ENCODE measurements around the gene ZFP14.

Gene ZFP14

DNA sequence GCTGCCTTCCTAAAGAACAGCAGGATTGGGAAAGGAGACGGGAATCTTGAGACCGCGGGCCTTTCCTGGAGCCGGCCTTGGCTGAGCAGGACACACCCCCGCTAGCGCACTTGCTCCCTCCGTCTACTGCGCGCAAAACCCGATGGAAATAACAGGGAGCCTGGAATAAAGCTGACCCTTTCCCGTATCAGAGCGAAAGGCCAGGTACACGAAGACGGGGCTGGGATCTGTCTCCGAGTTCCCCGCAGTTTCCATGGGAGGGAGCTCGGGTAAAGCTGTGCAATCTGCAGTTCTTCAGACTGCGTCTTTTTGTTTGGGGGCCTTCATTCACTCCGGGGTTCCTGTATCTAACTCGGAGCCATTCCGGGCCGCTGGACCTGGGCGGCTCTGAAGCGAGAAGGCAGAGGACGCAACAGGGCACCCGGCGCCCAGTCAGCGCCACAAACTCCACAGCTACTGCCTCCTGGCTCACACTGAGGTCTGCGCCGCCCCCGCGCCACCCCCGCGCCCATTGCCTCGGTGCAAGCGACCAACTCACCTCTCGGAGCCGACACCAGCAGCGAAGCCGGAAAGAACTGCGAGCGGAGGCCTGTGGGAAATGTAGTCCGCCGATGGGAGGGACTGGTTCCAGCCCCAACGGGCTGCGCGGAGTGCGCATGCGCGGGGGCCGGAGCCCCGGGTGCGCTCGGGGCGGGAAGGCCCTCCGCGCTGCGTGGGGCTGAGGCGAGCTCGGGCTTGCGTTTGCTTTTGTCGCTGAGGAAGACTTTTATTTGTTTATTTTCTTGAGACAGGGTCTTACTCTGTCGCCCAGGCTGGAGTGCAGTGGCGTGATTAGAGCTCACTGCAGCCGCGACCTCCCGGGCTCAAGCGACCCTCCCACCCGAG lies at the start of gene ZFP14:
Gene ZFP14, minus strand, starts transcription at position 577 of the 885 bp plus-strand sequence. CDS start 11,309 bp downstream, outside the sequence.
- peak; percentile 91 for DNase-seq

DNA sequence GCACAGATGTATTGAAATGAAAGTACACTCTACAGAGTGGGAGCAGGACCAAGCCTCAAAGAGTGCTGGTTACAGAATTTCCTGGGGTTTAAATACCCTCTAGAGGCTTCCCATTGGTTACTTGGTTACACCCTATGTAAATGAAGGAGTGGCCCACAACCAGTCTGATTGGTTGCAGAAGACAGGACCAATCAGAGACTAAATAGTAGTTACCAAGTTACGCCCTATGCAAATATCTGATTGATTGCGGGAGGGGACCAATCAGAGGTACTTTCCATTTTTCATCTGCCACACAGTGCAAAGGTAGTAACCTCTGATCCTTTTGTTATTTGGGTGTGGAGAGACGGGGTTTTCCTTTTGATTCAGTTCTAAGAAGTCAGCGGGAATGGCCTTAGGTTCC lies 44.9 kb upstream of the ZFP14 start:
- no peak for DNase-seq

DNA sequence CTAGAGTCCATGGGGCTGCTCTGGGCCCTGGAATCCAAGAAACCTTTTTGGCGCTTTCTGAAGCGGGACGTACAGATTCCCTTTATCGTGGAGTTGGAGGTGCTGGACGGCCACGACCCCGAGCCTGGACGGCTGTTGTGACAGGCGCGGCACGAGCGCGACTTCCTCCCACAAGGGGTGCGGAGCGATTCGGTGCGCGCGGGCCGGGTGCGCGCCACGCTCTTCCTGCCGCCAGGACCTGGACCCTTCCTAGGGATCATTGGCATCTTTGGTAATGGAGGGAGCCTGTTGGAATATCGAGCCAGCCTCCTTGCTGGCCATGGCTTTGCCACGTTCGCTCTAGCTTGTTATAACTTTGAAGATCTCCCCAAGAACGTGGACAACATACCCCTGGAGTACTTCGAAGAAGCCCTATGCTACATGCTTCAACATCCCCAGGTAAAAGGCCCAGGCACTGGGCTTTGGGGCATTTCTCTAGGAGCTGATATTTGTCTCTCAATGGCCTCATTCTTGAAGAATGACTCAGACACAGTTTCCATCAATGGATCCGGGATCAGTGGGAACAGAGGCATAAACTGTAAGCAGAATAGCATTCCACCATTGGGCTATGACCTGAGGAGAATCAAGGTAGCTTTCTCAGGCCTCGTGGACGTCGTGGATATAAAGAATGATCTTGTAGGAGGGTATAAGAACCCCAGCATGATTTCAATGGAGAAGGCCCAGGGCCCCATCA lies 42.9 kb upstream of the ZFP14 start:
- no peak for DNase-seq

DNA sequence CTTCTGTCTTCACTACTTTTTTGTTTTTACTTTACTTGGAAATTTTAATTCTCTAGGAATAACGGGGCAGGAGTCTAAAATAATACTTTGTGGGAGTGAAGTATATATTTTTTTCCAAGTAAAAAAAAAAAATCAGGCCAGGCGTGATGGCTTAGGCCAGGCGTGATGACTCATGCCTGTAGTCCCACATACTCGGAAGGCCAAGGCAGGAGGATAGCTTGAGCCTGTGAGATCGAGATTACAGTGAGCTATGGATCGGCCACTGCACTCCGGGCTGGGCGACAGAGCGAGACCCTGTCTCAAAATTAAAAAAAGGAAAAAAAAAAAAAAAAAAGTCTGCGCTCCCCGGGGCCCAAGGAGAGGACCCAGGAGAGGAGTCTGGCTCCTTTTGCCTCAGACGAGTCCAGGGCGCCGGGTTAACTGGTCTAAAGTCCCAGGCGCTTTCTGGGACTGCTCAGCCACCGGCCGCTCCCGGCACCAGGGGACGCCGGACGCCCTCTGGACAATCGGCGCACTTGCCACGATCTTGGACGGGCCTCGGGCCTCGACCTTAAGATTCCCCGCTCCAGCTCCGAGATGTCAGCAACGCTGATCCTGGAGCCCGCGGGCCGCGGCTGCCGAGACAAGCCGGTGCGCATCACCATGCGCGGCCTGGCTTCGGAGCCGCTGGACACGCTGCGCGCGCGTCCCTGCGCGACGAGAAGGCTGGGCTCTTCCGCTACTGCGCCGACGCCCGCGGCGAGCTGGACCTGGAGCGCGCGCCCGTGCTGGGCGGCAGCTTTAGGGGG lies 42.2 kb upstream of the ZFP14 start:
- DNase-seq = no peak

DNA sequence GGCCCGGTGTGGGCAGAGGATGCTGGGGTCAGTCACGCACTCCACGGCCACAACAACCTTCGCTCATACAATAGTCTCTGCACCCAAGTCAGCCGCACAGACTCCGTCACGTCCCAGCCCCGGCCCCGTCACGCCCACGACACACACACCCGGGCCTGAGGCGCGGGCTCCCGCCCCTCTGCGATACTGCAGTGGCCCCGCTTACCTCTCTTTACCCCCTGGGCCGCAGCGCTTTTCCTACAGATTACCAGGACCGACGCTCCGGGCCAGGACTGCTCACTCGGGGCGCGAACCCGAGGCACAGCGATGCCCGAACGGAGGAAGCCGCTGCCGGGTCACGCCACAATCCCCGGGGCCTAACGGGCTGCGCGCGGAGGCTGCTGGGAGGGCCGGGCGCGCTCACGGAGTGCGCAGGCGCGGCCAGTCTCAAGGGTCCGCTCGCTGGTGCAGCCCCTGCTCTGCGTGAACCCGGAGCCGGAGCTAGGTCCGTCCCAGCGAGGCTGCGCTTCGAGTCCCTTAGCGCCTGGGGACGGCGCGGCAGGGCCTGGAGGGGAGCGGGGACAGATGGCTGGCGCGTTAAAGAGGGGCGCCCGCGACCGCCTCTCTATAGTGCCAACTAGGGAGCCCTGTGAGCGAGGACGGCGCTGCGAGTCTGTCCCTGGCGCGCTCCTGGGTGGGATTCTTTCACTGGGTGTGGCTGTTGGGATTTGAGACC lies 39.4 kb upstream of the ZFP14 start, which contains the start of gene ZFP82:
Gene ZFP82, minus strand, starts transcription at position 358 of the 715 bp plus-strand sequence. CDS start 8,855 bp downstream, outside the sequence.
- DNase-seq = peak; percentile 13

DNA sequence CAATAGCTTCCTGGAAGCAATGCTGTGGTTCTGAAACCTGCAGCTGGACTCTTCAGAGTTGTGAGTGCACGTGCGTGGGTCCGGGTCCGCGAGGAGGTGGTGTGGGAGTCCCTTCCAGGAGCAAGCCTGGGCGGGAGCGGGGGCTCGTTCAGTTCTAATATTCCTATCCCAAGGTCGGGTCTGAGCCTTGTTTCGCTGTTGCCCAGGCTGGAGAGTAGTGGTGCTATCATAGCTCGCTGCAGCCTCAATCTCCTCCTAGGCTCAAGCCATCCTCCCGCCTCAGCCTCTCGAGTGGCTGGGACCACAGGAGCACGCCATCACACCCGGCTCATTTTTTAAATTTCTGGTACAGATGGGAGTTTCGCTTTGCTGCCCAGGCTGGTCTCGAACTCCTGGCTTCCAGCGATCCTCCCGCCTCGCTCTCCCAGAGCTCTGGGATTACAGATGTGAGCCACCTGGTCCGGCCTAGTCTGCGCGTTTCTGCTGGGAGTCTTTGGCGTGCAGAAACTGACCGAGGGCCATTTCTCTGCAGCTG lies 38.8 kb upstream of the ZFP14 start:
- no peak for DNase-seq

DNA sequence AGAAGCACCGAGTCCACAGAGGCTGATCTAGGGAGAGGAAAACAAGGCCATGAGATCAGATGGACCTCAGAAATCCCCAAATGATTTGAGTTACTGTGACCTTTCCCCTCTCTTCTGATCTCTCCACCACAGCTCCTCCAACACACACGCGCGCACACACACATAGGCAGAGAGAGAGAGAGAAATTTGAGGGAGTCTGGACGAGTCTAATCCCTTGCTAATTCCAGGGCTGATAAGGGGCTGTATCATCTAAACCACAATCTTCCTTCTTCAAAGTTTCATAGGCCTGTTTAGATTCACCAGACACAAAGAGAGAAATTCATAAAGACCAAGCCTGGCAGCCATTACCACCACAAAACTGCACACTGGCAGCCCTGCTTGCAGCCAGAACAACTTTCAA lies 30.8 kb upstream of the ZFP14 start:
- DNase-seq = no peak

DNA sequence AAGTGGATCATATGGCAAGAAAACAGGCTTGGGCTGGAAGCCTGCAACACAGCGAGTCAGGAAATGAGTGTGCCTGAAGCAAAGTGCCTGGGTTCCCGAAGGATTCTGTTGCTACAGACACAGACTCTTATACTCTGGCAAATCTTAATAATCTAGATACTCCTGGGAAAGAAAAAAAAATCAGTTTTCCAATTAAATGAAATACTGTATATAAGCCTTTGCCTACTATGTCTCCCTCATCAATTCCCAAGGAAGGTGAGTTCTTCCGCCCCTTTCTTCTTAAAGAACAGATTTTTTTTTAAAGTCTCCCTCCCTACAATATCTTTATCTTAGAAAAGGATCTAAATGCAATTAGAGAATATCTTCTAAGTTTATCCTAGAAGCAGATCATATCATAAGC lies 29.1 kb upstream of the ZFP14 start:
- DNase-seq = no peak

DNA sequence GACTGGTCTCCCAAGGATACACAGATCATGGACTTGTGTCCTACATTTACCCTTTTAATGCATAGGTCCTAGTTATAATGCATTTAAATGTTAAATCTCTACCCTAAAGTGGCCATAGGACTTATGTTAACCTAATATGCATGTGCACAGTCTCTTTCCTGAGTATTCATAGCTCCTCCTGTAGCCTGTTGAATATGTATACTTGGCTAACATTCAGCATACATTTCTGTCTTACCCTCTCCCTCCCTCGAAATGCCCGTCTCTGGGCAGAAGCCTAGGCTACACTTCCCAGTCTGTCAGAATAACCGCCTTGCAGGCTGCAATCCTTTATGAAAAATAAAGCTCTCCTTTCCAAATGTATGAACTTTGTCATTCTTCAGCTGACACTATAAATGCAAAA lies 25.5 kb upstream of the ZFP14 start:
- no peak for DNase-seq

DNA sequence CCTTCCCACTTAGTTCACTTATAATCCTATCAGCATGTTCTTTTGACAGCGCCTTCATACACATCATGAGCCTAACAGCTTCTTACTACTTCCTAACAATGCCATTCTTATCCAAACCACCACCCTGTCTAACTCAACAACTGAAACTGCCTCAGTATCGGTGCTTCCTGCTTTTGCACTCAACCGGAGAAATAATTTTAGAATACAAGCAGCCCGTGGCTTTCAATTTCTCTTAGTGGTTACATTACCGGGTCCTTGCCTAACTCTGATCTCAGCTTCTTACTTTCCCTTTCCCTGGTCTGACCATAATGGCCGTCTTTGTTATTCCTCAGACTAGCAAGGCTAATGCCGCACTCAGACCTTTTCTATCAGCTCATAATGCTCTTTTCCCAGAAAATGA lies 22.5 kb upstream of the ZFP14 start:
- DNase-seq = no peak

DNA sequence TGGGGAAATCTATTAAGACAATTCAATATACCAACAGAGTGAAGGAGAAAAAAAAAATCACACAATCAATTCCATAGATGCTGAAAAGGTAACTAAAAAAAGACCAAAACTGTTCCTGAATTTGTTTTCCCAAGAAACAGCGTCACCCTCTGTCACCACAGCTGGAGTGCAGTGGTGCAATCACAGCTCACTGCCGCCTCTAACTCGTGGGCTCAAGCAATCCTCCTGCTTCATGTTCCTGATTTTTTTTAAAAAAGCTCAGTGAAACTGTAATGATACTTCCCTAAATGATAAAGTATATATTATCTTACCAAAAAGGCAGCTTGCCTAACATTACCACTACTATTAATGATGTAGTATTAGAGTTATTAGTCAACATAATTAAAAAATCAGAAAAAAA lies 19.6 kb upstream of the ZFP14 start:
- no peak for DNase-seq

DNA sequence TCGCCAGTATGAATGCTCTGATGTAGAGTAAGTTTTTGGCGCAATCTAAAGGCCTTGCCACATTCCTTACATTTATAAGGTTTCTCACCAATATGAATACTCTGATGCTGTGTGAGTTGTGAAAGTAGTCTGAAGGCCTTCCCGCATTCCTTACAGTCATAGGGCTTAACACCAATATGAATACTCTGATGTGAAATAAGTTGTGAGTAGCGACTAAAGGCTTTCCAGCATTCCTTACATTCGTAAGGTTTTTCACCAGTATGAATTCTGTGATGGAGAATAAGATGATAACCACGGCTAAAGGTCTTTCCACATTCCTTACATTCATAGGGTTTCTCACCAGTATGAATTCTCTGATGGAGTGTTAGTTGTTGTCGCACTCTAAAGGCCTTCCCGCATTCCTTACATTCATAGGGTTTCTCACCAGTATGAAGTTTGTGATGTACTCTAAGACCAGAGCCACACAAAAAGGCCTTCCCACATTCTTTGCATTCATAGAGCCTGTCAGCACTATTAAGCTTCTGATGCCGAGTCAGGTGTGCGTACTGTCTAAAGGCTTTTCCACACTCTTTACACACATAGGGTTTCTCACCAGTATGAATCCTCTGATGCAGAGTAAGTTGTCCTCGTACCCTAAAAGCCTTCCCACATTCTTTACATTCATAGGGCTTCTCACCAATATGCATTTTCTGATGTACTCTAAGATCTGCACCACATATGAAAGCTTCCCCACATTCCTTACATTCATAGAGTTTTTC lies 14.1 kb upstream of the ZFP14 start:
- DNase-seq = no peak

DNA sequence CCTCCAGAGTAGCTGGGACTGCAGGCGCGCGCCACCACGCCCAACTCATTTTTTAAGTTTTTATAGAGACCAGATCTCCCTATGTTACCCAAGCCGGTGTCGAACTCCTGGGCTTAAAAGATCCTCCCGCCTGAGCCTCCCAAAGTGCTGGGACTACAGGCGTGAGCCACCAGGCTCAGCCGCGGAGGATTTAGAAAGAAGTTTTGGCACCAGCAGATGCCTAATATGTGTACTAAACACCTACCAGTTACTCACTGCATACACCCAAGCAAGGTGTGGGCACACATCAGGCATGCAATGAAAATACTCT lies 464 bp upstream of the ZFP14 start:
- DNase-seq = no peak

DNA sequence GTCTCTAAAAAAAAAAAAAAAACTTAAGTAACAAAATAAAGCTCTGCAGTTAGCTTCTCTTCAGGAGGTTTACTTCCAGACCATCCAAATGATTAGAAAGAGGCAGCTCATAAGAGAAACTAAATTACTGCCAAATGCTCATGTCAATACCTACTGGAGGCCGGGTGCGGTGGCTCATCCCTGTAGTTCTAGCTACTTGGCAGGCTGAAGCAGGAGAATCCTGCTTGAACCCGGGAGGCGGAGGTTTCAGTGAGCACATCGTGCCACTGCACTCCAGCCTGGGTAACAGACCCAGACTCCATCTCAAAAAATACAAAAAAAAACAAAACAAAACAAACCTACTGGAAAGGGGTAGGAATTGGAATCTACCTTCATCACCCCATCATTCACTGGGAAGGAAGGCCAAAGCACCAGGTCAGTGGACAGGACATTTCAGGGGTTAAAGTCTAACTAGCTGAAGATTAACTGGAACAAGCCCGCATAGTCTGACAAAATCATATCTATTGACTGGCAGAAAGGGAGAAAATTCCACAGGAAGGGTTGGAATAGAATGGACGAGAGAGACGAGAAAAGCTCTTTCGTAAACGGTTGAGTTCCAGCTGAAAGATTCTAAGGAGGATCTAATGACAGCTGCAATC lies 1.3 kb downstream of the ZFP14 start:
- DNase-seq = no peak

DNA sequence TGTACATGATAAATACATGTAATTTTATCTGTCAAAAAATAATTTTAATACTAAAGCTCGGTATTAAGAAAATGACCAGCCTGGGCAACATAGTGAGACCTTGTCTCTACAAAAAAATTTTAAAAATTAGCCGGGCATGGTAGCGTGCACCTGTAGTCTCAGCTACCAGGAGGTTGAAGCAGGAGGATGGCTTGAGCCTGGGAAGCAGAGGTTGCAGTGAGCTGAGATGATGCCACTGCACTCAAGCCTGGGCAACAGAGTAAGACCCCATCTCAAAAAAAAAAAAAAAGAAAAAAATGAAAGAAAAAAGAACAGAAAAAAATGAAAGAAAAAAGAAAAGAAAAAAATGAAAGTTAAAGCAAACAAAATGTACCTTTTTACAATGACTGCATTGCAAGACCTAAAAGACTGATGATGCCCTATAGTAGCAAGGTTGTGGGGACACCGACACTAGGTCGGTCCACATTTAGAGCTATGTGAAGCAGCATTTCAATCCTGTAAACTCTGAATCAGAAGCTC lies 5.3 kb downstream of the ZFP14 start:
- no peak for DNase-seq

DNA sequence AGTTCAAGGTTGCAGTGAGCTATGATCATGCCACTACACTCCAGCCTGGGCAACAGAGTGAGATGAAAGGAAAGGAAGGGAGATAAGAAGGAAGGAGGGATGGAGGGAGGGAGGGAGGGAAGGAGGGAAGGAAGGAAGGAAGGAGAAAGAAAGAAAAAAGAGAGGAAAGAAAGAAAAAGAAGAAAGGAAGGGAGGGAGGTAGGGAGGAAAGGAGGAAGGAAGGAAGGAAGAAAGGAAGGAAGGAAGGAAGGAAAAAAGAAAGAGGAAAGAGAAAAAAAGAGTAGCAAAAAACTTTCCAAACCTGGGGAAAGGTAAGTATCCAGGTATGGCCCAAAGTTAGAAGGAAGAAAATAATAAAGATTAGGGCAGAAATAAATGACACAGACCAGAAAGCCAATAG lies 7.1 kb downstream of the ZFP14 start:
- no peak for DNase-seq

DNA sequence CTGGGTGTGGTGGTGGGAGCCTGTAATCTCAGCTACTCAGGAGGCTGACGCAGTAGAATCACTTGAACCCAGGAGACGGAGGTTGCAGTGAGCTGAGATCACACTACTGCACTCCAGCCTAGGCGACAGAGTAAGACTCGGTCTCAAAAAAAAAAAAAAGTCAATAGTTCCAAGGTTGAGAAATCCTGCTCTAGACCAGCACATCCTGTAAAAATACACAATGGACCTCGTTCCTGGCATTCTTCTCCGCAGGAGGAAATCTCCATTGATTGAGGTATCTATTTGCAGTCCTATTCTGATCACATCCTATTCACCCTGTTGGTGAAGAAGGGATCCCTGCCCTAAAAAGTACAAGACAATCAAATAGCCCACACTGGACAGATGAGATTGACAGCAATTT lies 15.2 kb downstream of the ZFP14 start:
- DNase-seq = no peak

DNA sequence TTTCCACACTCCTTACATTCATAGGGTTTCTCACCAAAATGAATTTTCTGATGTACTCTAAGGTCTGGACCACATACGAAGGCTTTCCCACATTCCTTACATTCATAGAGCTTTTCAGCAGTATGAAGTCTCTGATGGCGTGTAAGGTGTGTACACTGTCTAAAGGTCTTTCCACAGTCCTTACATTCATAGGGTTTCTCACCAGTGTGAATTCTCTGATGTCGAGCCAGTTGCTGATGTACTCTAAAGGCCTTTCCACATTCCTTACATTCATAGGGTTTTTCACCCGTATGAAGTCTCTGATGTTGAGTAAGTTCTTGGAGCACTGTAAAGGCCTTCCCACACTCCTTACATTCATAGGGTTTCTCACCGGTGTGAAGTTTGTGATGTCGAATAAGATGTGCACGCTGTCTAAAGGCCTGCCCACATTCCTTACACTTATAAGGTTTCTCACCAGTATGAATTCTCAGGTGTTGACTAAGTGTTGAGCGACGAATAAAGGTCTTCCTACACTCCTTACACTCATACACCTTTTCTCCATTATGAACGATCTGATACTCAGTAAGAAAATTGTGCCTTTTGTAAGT lies 38.1 kb downstream of the ZFP14 start:
- DNase-seq = no peak

DNA sequence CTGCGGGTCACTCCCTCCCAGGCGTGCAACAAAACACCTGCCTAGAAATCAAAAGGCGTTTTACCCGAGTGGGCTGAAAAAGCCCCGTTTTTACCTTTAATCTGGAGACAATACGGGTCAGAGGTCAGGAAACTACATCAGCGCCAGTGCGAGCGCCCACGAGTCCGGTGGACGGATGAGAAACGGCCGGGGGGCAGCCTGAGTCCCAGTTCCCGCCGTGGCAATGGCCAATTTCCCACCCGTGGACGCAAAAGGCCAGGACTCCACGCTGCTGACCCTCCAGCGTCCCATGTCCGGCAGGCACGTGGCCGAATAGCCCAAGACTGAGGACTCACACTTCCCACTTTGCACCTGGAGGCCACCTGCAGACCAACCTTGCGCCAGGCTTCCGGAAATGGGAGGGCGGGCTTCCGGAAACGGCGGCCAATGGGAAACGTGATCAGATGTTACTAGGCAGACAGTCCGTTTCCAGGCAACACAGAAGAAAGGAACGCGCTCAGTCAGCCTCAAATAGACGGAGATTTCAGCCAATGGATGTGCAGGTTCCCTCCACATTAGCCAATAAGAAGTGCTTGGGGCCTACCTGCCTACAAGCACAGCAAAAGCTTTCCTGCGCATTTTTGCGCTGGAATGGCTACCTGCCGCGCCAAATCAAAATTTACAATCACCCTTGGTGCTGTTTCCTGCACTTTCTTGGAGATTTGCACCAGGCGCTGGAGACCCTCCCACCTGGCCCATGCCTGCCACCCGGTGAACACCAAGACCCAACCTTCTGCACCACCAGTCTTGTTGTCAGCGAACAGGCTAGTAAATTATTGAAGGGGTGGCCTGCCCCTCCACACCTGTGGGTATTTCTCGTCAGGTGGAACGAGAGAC lies 47.4 kb downstream of the ZFP14 start:
- peak; percentile 96 for DNase-seq

DNA sequence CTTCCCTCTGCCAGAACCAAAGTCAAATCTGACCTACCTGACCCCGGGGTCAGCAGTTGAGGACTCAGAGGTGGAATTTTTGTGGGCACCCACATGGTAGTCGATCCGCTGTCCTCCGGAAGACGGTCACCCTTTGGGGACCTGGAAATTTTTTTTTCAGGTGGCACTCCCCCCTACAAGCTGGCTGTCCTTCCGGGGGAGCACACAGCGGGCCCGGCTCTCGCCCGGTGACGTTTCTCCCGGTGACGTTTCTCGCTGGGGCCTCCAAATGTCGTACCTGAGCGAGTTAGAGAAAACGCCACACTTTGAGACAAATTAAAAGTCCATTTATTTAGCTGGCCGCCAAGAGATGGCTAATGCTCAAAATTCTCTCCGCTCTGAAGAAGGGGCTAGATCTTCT lies 48.8 kb downstream of the ZFP14 start:
- no peak for DNase-seq

Measured in kidney glomerular epithelial cell (primary cell).